ENCODE data around the gene CACNA1A.

Gene CACNA1A

GRCh38 chr19:13301627-13302334 lies 204.5 kb downstream of the CACNA1A start:
- Histone ChIP-seq H3K4me3 (ENCODE audit: insufficient read depth, low read depth, low read length) (no peak overlapping the region), H3K4me1 (ENCODE audit: control insufficient read depth, insufficient read depth, low read length) (peaks cover 8% of the 10 kb centered on the region), H3K9me3 (ENCODE audit: control insufficient read depth, low read length) (no peaks in the 10 kb centered on the region), H3K36me3 (ENCODE audit: control insufficient read depth, insufficient read depth, low read length) (peaks cover 2% of the 10 kb centered on the region), H3K27me3 (ENCODE audit: control insufficient read depth, insufficient read depth, low read length, poor library complexity, severe bottlenecking) (no peaks in the 10 kb centered on the region), H3K27ac (ENCODE audit: insufficient read depth, low read depth, low read length, poor library complexity, severe bottlenecking) (no peak overlapping the region)
- WGBS, 2 experiments = 84 to 86% methylated on average over 10 of the region's 10 CpGs

- no peak overlapping the region for H3K27ac ChIP-seq (ENCODE audit: insufficient read depth, low read depth, low read length, poor library complexity, severe bottlenecking)
- peaks cover 8% of the 10 kb centered on the region for H3K4me1 ChIP-seq (ENCODE audit: control insufficient read depth, insufficient read depth, low read length)
- 76 to 77% methylated on average over 7 of the region's 7 CpGs for WGBS, 2 experiments
- H3K36me3 ChIP-seq (ENCODE audit: control insufficient read depth, insufficient read depth, low read length) = peaks cover 3% of the 10 kb centered on the region
- H3K27me3 ChIP-seq (ENCODE audit: control insufficient read depth, insufficient read depth, low read length, poor library complexity, severe bottlenecking) = no peaks in the 10 kb centered on the region
- no peak overlapping the region for H3K4me3 ChIP-seq (ENCODE audit: insufficient read depth, low read depth, low read length)
- no peaks in the 10 kb centered on the region for H3K9me3 ChIP-seq (ENCODE audit: control insufficient read depth, low read length)
Measured at GRCh38 chr19:13300421-13301030, 205.8 kb downstream of the CACNA1A start.

- no peak overlapping the region for H3K27ac ChIP-seq (ENCODE audit: insufficient read depth, low read depth, low read length, poor library complexity, severe bottlenecking)
- H3K27me3 ChIP-seq (ENCODE audit: control insufficient read depth, insufficient read depth, low read length, poor library complexity, severe bottlenecking) = no peaks in the 10 kb centered on the region
- H3K9me3 ChIP-seq (ENCODE audit: control insufficient read depth, low read length) = no peaks in the 10 kb centered on the region
- peaks cover 8% of the 10 kb centered on the region for H3K4me1 ChIP-seq (ENCODE audit: control insufficient read depth, insufficient read depth, low read length)
- H3K36me3 ChIP-seq (ENCODE audit: control insufficient read depth, insufficient read depth, low read length) = peaks cover 3% of the 10 kb centered on the region
- H3K4me3 ChIP-seq (ENCODE audit: insufficient read depth, low read depth, low read length) = no peak overlapping the region
- WGBS, 2 experiments = 75 to 81% methylated on average over 10 of the region's 10 CpGs
Measured at GRCh38 chr19:13299838-13300237, 206.4 kb downstream of the CACNA1A start.

- H3K27me3 ChIP-seq (ENCODE audit: control insufficient read depth, insufficient read depth, low read length, poor library complexity, severe bottlenecking) = no peaks in the 10 kb centered on the region
- WGBS, 2 experiments = 95% methylated on average over 92 of the region's 92 CpGs
- no peak overlapping the region for H3K27ac ChIP-seq (ENCODE audit: insufficient read depth, low read depth, low read length, poor library complexity, severe bottlenecking)
- H3K36me3 ChIP-seq (ENCODE audit: control insufficient read depth, insufficient read depth, low read length) = peaks cover 3% of the 10 kb centered on the region
- H3K9me3 ChIP-seq (ENCODE audit: control insufficient read depth, low read length) = no peaks in the 10 kb centered on the region
- no peak overlapping the region for H3K4me3 ChIP-seq (ENCODE audit: insufficient read depth, low read depth, low read length)
- peaks cover 8% of the 10 kb centered on the region for H3K4me1 ChIP-seq (ENCODE audit: control insufficient read depth, insufficient read depth, low read length)
Measured at GRCh38 chr19:13298565-13299481, 207.5 kb downstream of the CACNA1A start.

- no peaks in the 10 kb centered on the region for H3K9me3 ChIP-seq (ENCODE audit: control insufficient read depth, low read length)
- no peaks in the 10 kb centered on the region for H3K4me1 ChIP-seq (ENCODE audit: control insufficient read depth, insufficient read depth, low read length)
- no peak overlapping the region for H3K4me3 ChIP-seq (ENCODE audit: insufficient read depth, low read depth, low read length)
- 92 to 93% methylated on average over 2 of the region's 2 CpGs for WGBS, 2 experiments
- no peak overlapping the region for H3K27ac ChIP-seq (ENCODE audit: insufficient read depth, low read depth, low read length, poor library complexity, severe bottlenecking)
- H3K36me3 ChIP-seq (ENCODE audit: control insufficient read depth, insufficient read depth, low read length) = peaks cover 3% of the 10 kb centered on the region
- H3K27me3 ChIP-seq (ENCODE audit: control insufficient read depth, insufficient read depth, low read length, poor library complexity, severe bottlenecking) = no peaks in the 10 kb centered on the region
Measured at GRCh38 chr19:13297023-13297422, 209.3 kb downstream of the CACNA1A start.

- WGBS, 2 experiments = 90 to 95% methylated on average over 5 of the region's 5 CpGs
- H3K36me3 ChIP-seq (ENCODE audit: control insufficient read depth, insufficient read depth, low read length) = peaks cover 3% of the 10 kb centered on the region
- no peaks in the 10 kb centered on the region for H3K4me1 ChIP-seq (ENCODE audit: control insufficient read depth, insufficient read depth, low read length)
- no peak overlapping the region for H3K27ac ChIP-seq (ENCODE audit: insufficient read depth, low read depth, low read length, poor library complexity, severe bottlenecking)
- H3K27me3 ChIP-seq (ENCODE audit: control insufficient read depth, insufficient read depth, low read length, poor library complexity, severe bottlenecking) = no peaks in the 10 kb centered on the region
- H3K9me3 ChIP-seq (ENCODE audit: control insufficient read depth, low read length) = no peaks in the 10 kb centered on the region
- no peak overlapping the region for H3K4me3 ChIP-seq (ENCODE audit: insufficient read depth, low read depth, low read length)
Measured at GRCh38 chr19:13294812-13295567, 211.3 kb downstream of the CACNA1A start.

- H3K4me1 ChIP-seq (ENCODE audit: control insufficient read depth, insufficient read depth, low read length) = no peaks in the 10 kb centered on the region
- H3K27ac ChIP-seq (ENCODE audit: insufficient read depth, low read depth, low read length, poor library complexity, severe bottlenecking) = no peak overlapping the region
- WGBS, 2 experiments = 94 to 96% methylated on average over 3 of the region's 3 CpGs
- H3K4me3 ChIP-seq (ENCODE audit: insufficient read depth, low read depth, low read length) = no peak overlapping the region
- no peaks in the 10 kb centered on the region for H3K27me3 ChIP-seq (ENCODE audit: control insufficient read depth, insufficient read depth, low read length, poor library complexity, severe bottlenecking)
- H3K9me3 ChIP-seq (ENCODE audit: control insufficient read depth, low read length) = no peaks in the 10 kb centered on the region
- peaks cover 3% of the 10 kb centered on the region for H3K36me3 ChIP-seq (ENCODE audit: control insufficient read depth, insufficient read depth, low read length)
Measured at GRCh38 chr19:13291913-13292312, 214.4 kb downstream of the CACNA1A start.

GRCh38 chr19:13290741-13291140 lies 215.5 kb downstream of the CACNA1A start:
- 82% methylated on average over 4 of the region's 4 CpGs for WGBS, 2 experiments
- peaks cover 4% of the 10 kb centered on the region for H3K36me3 ChIP-seq (ENCODE audit: control insufficient read depth, insufficient read depth, low read length)
- H3K27me3 ChIP-seq (ENCODE audit: control insufficient read depth, insufficient read depth, low read length, poor library complexity, severe bottlenecking) = no peaks in the 10 kb centered on the region
- no peak overlapping the region for H3K27ac ChIP-seq (ENCODE audit: insufficient read depth, low read depth, low read length, poor library complexity, severe bottlenecking)
- H3K4me3 ChIP-seq (ENCODE audit: insufficient read depth, low read depth, low read length) = no peak overlapping the region
- no peaks in the 10 kb centered on the region for H3K9me3 ChIP-seq (ENCODE audit: control insufficient read depth, low read length)
- no peaks in the 10 kb centered on the region for H3K4me1 ChIP-seq (ENCODE audit: control insufficient read depth, insufficient read depth, low read length)

- Histone ChIP-seq H3K36me3 (ENCODE audit: control insufficient read depth, insufficient read depth, low read length) (peaks cover 4% of the 10 kb centered on the region), H3K4me3 (ENCODE audit: insufficient read depth, low read depth, low read length) (no peak overlapping the region), H3K9me3 (ENCODE audit: control insufficient read depth, low read length) (no peaks in the 10 kb centered on the region), H3K27ac (ENCODE audit: insufficient read depth, low read depth, low read length, poor library complexity, severe bottlenecking) (peak overlapping the region; percentile 26), H3K4me1 (ENCODE audit: control insufficient read depth, insufficient read depth, low read length) (no peaks in the 10 kb centered on the region), H3K27me3 (ENCODE audit: control insufficient read depth, insufficient read depth, low read length, poor library complexity, severe bottlenecking) (no peaks in the 10 kb centered on the region)
- WGBS, 2 experiments = 76 to 80% methylated on average over 4 of the region's 4 CpGs
Measured at GRCh38 chr19:13289295-13289694, 217.0 kb downstream of the CACNA1A start.
